Activated CD8-positive, alpha-beta memory T cell treated with anti-CD3 and anti-CD28 coated beads for 24 hours (primary cell): Measurements from ENCODE around the gene PGLYRP4.

Experiments used
- DNase-seq: peaks from one replicate; pipeline ENCODE4 v3.0.0-alpha.2; 2020

Gene PGLYRP4

GRCh38 chr1:153348511-153349362, at the start of gene PGLYRP4:
Gene PGLYRP4, minus strand, starts transcription at chr1:153348841. Its CDS starts 909 bp downstream, at chr1:153347932.
- DNase-seq, result peak; percentile 40

- DNase-seq, result no peak
These were observed 49.4 kb upstream of the PGLYRP4 start for GRCh38 chr1:153397924-153398651.

- DNase-seq, result no peak
These were observed 48.6 kb upstream of the PGLYRP4 start for GRCh38 chr1:153397051-153397923.

- DNase-seq, result no peak
These were observed 47.8 kb upstream of the PGLYRP4 start for GRCh38 chr1:153396461-153396860.

- no peak for DNase-seq
These were observed 47.1 kb upstream of the PGLYRP4 start for GRCh38 chr1:153395776-153396175.

- no peak for DNase-seq
These were observed 46.6 kb upstream of the PGLYRP4 start for GRCh38 chr1:153395136-153395685.

- no peak for DNase-seq
These were observed 45.8 kb upstream of the PGLYRP4 start for GRCh38 chr1:153394391-153394790.

GRCh38 chr1:153393926-153394325, 45.3 kb upstream of the PGLYRP4 start:
- DNase-seq, result no peak

- DNase-seq, result no peak
These were observed 44.2 kb upstream of the PGLYRP4 start for GRCh38 chr1:153392822-153393221.

- no peak for DNase-seq
These were observed 43.6 kb upstream of the PGLYRP4 start for GRCh38 chr1:153392258-153392657.

- no peak for DNase-seq
These were observed 42.5 kb upstream of the PGLYRP4 start, which contains the start of gene S100A8 for GRCh38 chr1:153390938-153391710. Gene S100A8, minus strand, starts transcription at chr1:153391073. Its CDS starts 538 bp downstream, at chr1:153390535.

- no peak for DNase-seq
These were observed 41.6 kb upstream of the PGLYRP4 start for GRCh38 chr1:153389973-153390879.

GRCh38 chr1:153389401-153389800, 40.8 kb upstream of the PGLYRP4 start:
- no peak for DNase-seq

GRCh38 chr1:153387785-153388184, 39.1 kb upstream of the PGLYRP4 start:
- DNase-seq, result no peak

- peak; percentile 24 for DNase-seq
These were observed 38.4 kb upstream of the PGLYRP4 start for GRCh38 chr1:153387001-153387400.

GRCh38 chr1:153386500-153386901, 37.9 kb upstream of the PGLYRP4 start:
- peak; percentile 11 for DNase-seq

- no peak for DNase-seq
These were observed 36.4 kb upstream of the PGLYRP4 start for GRCh38 chr1:153384958-153385580.

- no peak for DNase-seq
These were observed 32.1 kb upstream of the PGLYRP4 start for GRCh38 chr1:153380711-153381110.

- no peak for DNase-seq
These were observed 30.9 kb upstream of the PGLYRP4 start for GRCh38 chr1:153379591-153379990.

- DNase-seq, result no peak
These were observed 26.9 kb upstream of the PGLYRP4 start, which contains the start of gene S100A12 for GRCh38 chr1:153375511-153375910. Gene S100A12, minus strand, starts transcription at chr1:153375621. Its CDS starts 1,029 bp downstream, at chr1:153374592.
